ENCODE data around the gene OR5M3.

Gene OR5M3

GRCh38 chr11:56473252-56473651, at the start of gene OR5M3:
Gene OR5M3 (minus strand): TSS chr11:56473352. CDS start chr11:56470497, 2,855 bp downstream.
- no peak for DNase-seq (ENCODE audit: low spot score)

GRCh38 chr11:56522008-56522407, 48.9 kb upstream of the OR5M3 start:
- peak; percentile 34 for DNase-seq (ENCODE audit: low spot score)

- no peak for DNase-seq (ENCODE audit: low spot score)
Measured at GRCh38 chr11:56513280-56513679, 40.1 kb upstream of the OR5M3 start.

GRCh38 chr11:56509439-56509838, 36.3 kb upstream of the OR5M3 start:
- DNase-seq (ENCODE audit: low spot score), result no peak

- no peak for DNase-seq (ENCODE audit: low spot score)
Measured at GRCh38 chr11:56497010-56497409, 23.9 kb upstream of the OR5M3 start.

GRCh38 chr11:56495117-56495516, 22.0 kb upstream of the OR5M3 start:
- no peak for DNase-seq (ENCODE audit: low spot score)

GRCh38 chr11:56491270-56491669, 18.1 kb upstream of the OR5M3 start, which contains the start of gene OR5M8:
Gene OR5M8 (minus strand): TSS chr11:56491370. CDS start chr11:56491370, 0 bp downstream.
- DNase-seq (ENCODE audit: low spot score), result no peak

GRCh38 chr11:56486801-56487200, 13.6 kb upstream of the OR5M3 start:
- DNase-seq (ENCODE audit: low spot score), result no peak

- DNase-seq (ENCODE audit: low spot score), result no peak
Measured at GRCh38 chr11:56474729-56475235, 1.6 kb upstream of the OR5M3 start.

GRCh38 chr11:56457076-56457475, 16.1 kb downstream of the OR5M3 start:
- no peak for DNase-seq (ENCODE audit: low spot score)

GRCh38 chr11:56453521-56453920, 19.6 kb downstream of the OR5M3 start:
- no peak for DNase-seq (ENCODE audit: low spot score)
